Activated naive CD8-positive, alpha-beta T cell (primary cell): ENCODE measurements around the gene TMTC4.
A peak's percentile ranks its signal among the peaks of the same experiment; 100 is the strongest.

ENCODE experiments used
- H3K27ac Mint-ChIP-seq: one replicate; pipeline ENCODE4 v1.8.0; 2021; ENCODE audit warnings: mixed read lengths
- H3K27me3 Mint-ChIP-seq: one replicate; pipeline ENCODE4 v1.8.0; 2021; ENCODE audit warnings: mixed read lengths
- H3K36me3 Mint-ChIP-seq: one replicate; pipeline ENCODE4 v1.8.0; 2021; ENCODE audit warnings: mixed read lengths
- H3K4me1 Mint-ChIP-seq: one replicate; pipeline ENCODE4 v1.8.0; 2021; ENCODE audit warnings: low read depth, mixed read lengths
- H3K4me3 Mint-ChIP-seq: one replicate; pipeline ENCODE4 v1.8.0; 2021; ENCODE audit warnings: mild to moderate bottlenecking, mixed read lengths
- H3K9me3 Mint-ChIP-seq: one replicate; pipeline ENCODE4 v1.8.0; 2021; ENCODE audit warnings: low read depth, mixed read lengths

The TMTC4 gene

GRCh38 chr13:100674872-100675660, 471 bp upstream of the TMTC4 start:
- peak overlapping the region; percentile 87 for H3K4me3 Mint-ChIP-seq

GRCh38 chr13:100673713-100674571, 653 bp downstream of the TMTC4 start:
- Mint-ChIP-seq H3K9me3 (no peaks in the 10 kb centered on the region), H3K27ac (peak overlapping the region; percentile 91), H3K4me3 (peak overlapping the region; percentile 91), H3K27me3 (no peaks in the 10 kb centered on the region), H3K4me1 (peaks cover 33% of the 10 kb centered on the region), H3K36me3 (peaks cover 2% of the 10 kb centered on the region)

More at GRCh38 chr13:100674872-100675660, 471 bp upstream of the TMTC4 start:
- Mint-ChIP-seq H3K36me3 (no peaks in the 10 kb centered on the region), H3K27ac (peak overlapping the region; percentile 91), H3K4me1 (peaks cover 31% of the 10 kb centered on the region), H3K9me3 (no peaks in the 10 kb centered on the region), H3K27me3 (no peaks in the 10 kb centered on the region)

DNA sequence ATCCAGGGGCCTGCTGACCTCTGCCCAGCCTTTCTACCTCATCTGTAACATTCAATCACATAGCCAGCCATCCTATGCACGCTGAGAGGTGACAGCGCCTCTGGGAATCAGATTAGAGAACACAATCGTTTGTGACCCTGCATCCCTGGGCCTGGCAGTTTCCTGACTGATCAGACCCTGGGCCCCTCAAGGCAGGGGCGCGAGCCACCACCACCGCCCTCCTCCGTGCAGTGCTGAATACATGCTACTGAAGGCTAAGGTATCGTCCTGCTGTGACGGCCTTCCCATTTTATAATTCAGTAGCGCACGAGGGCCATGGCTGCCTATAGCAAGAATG, 1.3 kb downstream of the TMTC4 start:
- H3K27me3 Mint-ChIP-seq: no peaks in the 10 kb centered on the region
- no peaks in the 10 kb centered on the region for H3K9me3 Mint-ChIP-seq
- peak overlapping the region; percentile 91 for H3K27ac Mint-ChIP-seq
- H3K36me3 Mint-ChIP-seq: peaks cover 6% of the 10 kb centered on the region
- H3K4me1 Mint-ChIP-seq: peaks cover 33% of the 10 kb centered on the region
- peak overlapping the region; percentile 91 for H3K4me3 Mint-ChIP-seq

- Mint-ChIP-seq H3K36me3 (peaks cover 14% of the 10 kb centered on the region), H3K27ac (no peak overlapping the region), H3K9me3 (no peaks in the 10 kb centered on the region), H3K27me3 (no peaks in the 10 kb centered on the region), H3K4me1 (peaks cover 33% of the 10 kb centered on the region), H3K4me3 (no peak overlapping the region)
These were observed 3.0 kb downstream of the TMTC4 start for GRCh38 chr13:100671389-100672182.

DNA sequence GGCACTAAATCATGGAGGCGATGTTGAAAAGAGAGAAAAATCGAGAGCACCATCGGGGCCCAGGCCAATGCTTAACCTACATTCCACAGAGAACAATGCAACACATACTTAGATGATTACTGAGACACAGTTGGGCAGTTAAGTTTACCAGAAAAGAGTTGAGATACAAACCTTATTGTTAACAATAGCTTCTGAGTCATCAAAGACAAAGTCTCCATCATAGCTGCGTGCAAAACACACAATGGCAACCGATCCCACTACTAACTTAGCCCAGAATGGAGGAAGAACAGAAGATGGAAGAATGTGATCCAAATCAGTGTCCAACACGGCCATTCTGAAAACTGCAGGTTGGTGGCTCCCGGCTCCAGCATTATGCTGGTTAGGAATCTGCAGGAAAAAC, 6.2 kb downstream of the TMTC4 start:
- Mint-ChIP-seq H3K27ac (no peak overlapping the region), H3K36me3 (peaks cover 20% of the 10 kb centered on the region), H3K9me3 (no peaks in the 10 kb centered on the region), H3K4me1 (peaks cover 19% of the 10 kb centered on the region), H3K4me3 (no peak overlapping the region), H3K27me3 (no peaks in the 10 kb centered on the region)

GRCh38 chr13:100667894-100668293, 6.7 kb downstream of the TMTC4 start:
- Mint-ChIP-seq H3K9me3 (no peaks in the 10 kb centered on the region), H3K4me3 (no peak overlapping the region), H3K4me1 (peaks cover 14% of the 10 kb centered on the region), H3K27me3 (no peaks in the 10 kb centered on the region), H3K27ac (no peak overlapping the region), H3K36me3 (peaks cover 23% of the 10 kb centered on the region)

DNA sequence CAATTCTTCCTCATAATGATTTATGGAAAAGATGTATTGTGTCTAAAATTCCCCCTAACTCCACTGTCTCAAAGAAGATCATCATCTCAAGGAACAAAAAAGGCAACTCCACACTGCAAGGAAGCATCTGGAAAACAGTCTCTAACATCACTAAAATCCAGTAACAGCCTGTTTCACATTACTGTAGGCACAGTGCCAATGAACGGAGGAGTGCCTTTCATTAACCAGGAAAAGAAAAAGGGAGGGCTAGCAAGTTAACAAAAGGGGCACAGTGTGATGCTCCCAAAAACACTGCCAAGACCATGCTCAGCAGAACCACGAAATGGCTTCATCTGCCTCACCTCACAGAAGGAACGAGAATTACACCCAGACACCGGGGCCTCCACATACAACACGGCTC, 8.5 kb downstream of the TMTC4 start:
- Mint-ChIP-seq H3K36me3 (peaks cover 26% of the 10 kb centered on the region), H3K27me3 (no peaks in the 10 kb centered on the region), H3K9me3 (no peaks in the 10 kb centered on the region), H3K4me3 (no peak overlapping the region), H3K4me1 (peaks cover 2% of the 10 kb centered on the region), H3K27ac (no peak overlapping the region)

DNA sequence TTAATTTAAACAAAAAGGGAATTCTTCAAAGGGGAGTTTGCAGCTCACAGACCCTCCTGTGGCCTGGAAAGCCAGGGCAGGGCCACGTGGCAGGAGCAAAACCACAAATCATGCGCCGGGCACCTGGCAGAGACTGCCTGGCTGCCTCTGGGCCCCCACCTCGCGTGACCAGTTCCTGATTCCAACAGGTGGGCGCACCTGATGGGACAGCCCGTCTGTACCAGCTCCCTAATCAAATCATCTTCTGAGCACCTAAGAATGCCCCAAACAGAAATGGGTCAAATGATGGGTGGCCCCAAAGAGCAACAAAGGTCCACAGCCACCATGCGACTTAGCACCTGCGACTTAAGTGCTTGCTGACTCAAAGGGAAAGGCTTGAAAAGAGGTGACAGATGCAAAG, 9.2 kb downstream of the TMTC4 start:
- H3K36me3 Mint-ChIP-seq: peaks cover 26% of the 10 kb centered on the region
- no peak overlapping the region for H3K27ac Mint-ChIP-seq
- H3K4me1 Mint-ChIP-seq: peaks cover 3% of the 10 kb centered on the region
- H3K4me3 Mint-ChIP-seq: no peak overlapping the region
- H3K27me3 Mint-ChIP-seq: no peaks in the 10 kb centered on the region
- H3K9me3 Mint-ChIP-seq: no peaks in the 10 kb centered on the region

DNA sequence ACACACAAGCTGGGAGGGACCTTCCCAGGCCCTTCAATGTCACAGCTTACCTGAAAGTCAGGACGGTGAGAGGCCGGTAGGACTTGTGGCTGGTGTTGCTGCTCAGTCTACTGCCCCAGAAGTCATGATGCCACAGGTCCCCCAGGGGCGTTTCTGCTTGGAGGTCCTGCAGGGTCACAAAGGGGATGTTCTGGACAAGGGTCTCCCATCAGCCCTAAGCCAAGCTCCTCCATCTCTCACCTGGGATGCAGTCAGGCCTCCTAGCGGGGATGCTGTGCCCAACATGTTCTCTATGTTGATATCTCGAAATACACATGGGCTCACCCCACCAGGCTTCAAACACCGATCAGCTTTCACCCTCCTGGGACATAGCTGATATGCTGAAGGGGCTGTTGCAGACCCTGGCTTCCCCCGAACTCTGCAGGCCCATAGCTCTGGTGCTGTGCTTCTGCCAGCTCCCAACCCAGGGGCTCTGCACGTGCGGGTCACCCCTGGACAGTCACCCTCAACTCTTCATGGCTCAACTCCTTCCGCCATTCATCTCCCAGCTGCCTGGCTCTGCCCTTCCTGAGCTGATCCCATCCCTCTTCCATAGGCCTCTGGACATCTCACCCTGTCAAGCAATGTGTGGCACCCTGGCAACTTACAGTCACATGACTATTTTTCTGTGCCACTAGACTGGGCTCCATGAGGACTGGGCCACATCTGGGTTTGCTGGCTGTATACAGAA, 10.3 kb downstream of the TMTC4 start:
- Mint-ChIP-seq H3K27ac (no peak overlapping the region), H3K36me3 (peaks cover 26% of the 10 kb centered on the region), H3K9me3 (no peaks in the 10 kb centered on the region), H3K4me3 (no peak overlapping the region), H3K4me1 (peaks cover 8% of the 10 kb centered on the region), H3K27me3 (no peaks in the 10 kb centered on the region)

DNA sequence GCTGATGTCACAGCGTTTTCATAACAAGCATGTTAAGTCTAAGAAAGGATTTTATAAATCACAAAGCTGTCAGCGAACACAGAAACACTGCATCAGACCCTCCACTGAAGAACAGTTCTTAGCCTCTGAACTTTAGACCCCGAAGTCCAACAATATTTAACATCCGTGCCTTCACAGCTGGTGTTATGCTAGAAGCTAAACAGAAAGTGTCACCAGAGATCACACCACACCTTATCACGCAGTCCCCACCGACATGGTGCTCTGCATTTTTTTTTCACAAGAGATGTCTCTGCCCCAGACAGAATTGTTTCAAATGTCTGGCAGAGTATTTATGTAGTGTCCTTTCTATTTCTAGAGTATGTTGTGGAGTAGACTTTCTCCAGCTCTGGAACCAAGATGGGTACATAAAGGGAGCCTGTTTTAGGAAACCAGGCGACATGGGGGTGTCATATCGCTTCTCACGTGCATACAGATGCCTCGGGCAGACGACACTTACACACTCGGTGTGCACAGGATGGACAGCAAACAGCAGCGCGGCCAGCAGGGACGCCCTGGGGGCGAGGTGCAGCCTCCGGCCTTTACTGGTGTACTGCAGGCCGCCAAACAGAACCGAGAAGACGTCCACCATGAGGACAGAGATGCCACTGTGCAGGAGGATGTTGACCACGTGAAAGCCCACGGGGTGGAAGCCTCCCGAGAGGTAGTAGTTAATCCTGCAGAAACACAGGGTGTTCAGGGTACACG, 12.0 kb downstream of the TMTC4 start:
- Mint-ChIP-seq H3K27ac (no peak overlapping the region), H3K36me3 (peaks cover 21% of the 10 kb centered on the region), H3K4me3 (no peak overlapping the region), H3K27me3 (no peaks in the 10 kb centered on the region), H3K9me3 (no peaks in the 10 kb centered on the region), H3K4me1 (peaks cover 22% of the 10 kb centered on the region)

DNA sequence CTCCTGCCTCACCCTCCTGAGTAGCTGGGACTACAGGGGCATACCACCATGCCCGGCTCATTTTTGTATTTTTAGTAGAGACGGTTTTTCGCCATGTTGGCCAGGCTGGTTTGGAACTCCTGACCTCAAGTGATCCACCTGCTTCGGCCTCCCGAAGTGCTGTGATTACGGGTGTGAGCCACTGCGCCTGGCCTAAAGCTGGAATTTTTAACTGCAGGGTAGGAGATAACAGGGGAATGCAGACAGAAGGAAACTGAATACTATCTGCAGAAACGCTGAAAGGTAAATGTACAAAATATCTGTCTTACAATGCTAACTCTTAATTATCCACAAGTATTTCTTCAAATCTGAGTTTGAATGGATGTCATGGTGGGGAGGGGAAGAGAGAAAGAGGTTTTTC, 13.8 kb downstream of the TMTC4 start:
- H3K9me3 Mint-ChIP-seq: no peaks in the 10 kb centered on the region
- H3K4me1 Mint-ChIP-seq: peaks cover 22% of the 10 kb centered on the region
- no peak overlapping the region for H3K4me3 Mint-ChIP-seq
- no peaks in the 10 kb centered on the region for H3K27me3 Mint-ChIP-seq
- peaks cover 18% of the 10 kb centered on the region for H3K36me3 Mint-ChIP-seq
- no peak overlapping the region for H3K27ac Mint-ChIP-seq

DNA sequence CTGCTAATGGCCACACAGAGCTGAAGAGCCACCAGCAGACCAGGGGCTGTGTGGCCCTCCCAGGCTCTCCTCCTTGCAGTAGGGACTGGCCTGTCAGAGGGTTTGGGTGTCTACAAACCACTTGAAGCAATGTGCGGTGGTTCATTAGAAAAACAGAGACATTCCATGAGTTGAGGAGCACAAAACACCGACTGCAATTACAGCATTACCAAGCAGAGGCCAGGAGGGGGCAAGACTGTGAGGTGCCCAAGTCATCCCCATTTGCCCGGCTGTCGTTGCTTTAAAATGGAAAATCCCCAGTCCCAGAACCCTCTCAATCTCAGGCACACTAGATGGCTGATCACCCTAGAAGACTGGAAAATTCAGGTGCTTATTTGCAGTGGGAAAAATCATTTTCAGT, 15.0 kb downstream of the TMTC4 start:
- H3K4me3 Mint-ChIP-seq: no peak overlapping the region
- peaks cover 20% of the 10 kb centered on the region for H3K36me3 Mint-ChIP-seq
- no peaks in the 10 kb centered on the region for H3K27me3 Mint-ChIP-seq

GRCh38 chr13:100658363-100658762, 16.2 kb downstream of the TMTC4 start:
- Mint-ChIP-seq H3K9me3 (no peaks in the 10 kb centered on the region), H3K36me3 (peaks cover 24% of the 10 kb centered on the region), H3K4me1 (peaks cover 22% of the 10 kb centered on the region), H3K27ac (peak overlapping the region; percentile 11), H3K4me3 (peak overlapping the region; percentile 25), H3K27me3 (no peaks in the 10 kb centered on the region)

More for the DNA sequence above, 15.0 kb downstream of the TMTC4 start:
- Mint-ChIP-seq H3K4me1 (peaks cover 22% of the 10 kb centered on the region), H3K27ac (no peak overlapping the region), H3K9me3 (no peaks in the 10 kb centered on the region)

GRCh38 chr13:100657881-100658315, 16.7 kb downstream of the TMTC4 start:
- Mint-ChIP-seq H3K36me3 (peaks cover 24% of the 10 kb centered on the region), H3K27ac (peak overlapping the region; percentile 11)

More at GRCh38 chr13:100657881-100658315, 16.7 kb downstream of the TMTC4 start:
- no peak overlapping the region for H3K4me3 Mint-ChIP-seq
- H3K9me3 Mint-ChIP-seq: no peaks in the 10 kb centered on the region
- H3K27me3 Mint-ChIP-seq: no peaks in the 10 kb centered on the region
- H3K4me1 Mint-ChIP-seq: peaks cover 22% of the 10 kb centered on the region
